GM19240 (cell line): ENCODE data around the gene ZNF277.
"Not testable (repeated sequence)": the region's sequence is repeated elsewhere in the genome, so short reads cannot be mapped to it uniquely, and the experiment has no call there.

Experiments used
- DNase-seq: peaks from one replicate; pipeline ENCODE4 v3.0.0; 2011; ENCODE audit warnings: low spot score; ENCODE audit not compliant: insufficient read length

The ZNF277 gene

DNA sequence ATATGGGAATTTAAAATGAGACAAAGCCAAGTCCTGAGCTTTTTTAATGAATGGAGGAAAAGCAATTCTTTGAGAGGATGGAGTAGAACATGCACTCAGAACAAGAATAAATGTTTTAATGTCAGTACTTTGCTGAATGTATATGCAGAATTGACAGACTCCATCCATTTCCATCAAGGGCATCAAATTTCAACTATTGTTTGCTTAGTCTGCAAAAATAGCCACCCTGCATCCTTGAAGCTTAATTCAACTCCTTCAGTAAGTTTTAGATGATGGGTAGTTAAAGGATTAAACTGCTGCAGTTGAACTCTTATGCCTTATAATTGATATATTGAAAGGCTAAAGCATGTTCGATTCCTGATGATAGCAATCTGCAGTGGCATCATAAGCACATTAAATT, 144.1 kb downstream of the ZNF277 start:
- DNase-seq: no peak

GRCh38 chr7:112356596-112356995, 150.1 kb downstream of the ZNF277 start:
- DNase-seq: no peak

DNA sequence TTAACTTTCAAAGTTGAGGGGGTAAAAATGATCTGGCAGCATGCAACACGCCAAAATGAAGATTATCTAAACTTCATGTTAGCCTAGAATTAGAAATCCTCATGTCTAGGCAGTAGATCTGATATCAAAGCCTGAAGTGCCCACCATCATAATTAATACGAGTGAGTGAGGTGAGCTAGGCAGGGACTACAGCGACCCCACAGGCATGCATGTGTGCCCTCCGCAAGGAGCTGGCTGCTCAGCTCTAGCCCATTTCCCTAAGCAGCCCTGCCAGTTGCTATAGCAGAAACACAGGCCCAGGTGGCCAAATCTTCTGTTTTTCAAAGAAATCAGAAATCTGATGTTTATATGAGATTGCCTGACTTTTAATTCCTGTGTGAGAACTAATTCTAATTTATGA, 150.6 kb downstream of the ZNF277 start:
- no peak for DNase-seq

GRCh38 chr7:112358513-112358912, 152.0 kb downstream of the ZNF277 start:
- no peak for DNase-seq

- DNase-seq: no peak
Observed at GRCh38 chr7:112359086-112359485, 152.6 kb downstream of the ZNF277 start.

DNA sequence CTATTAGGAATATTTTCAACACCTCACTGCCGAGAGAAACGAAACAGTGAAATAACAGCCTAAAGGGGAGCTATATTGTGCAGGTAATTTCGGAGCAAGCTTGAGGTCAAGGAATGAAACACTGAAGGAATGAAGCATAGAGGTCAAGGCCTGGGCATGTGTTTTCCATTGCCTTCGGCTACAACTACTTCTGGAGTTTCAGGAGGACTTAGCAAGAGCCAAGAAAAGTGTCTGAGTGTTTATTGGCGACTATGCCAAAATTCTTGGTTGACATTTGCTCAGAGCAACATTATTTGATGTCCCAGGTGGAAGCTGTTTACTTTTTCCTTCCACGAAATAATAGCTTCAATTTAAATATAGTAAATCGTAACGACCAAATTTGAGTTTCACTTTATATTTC, 154.2 kb downstream of the ZNF277 start:
- DNase-seq: no peak

DNA sequence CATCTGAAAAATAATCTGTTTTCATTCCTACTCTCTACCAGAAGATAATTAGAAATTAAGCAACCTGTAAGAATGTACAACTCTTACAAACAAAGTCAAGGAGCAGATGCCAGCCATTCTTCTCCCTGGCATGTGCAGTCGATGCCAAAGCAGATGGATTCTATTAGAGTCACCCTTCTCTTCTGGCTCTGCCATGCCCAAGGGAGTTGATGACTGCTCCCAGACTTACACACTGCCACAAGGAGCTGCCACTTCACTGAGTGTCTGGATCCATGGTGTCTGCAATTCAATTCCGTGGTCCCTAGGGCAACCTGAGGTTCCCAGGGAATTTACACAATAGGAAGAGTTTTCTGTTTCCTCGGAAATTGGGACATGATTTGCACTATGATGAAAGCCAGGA, 154.7 kb downstream of the ZNF277 start:
- no peak for DNase-seq

DNA sequence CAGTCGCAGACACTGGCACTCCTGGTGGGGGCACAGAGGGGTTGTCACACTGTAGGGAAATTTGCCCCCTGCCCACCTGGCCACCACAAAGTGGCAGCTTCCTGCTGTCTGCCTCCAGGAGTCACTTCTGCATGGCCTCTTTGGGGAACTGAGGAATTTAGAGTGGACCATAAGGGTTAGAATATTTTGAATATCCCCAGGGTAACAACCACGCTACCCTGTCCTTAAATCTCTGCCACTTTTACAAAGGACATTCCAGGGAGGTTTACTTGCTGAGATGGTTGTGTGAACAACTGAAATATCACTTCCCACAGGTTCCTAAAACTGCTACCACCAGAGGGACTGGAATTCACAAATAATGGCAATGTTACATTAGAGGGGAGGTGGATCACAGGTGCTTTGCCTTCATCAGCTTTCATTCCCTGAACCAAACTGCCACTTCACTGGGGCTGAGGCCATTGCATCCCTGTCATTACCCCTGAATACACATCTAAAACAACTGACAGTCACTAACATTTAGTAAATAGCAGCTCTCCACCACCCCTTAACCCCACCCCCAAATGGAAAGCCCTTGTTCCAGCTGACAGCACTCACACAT, 155.7 kb downstream of the ZNF277 start:
- DNase-seq: no peak

- no peak for DNase-seq
Observed at GRCh38 chr7:112362731-112363131, 156.2 kb downstream of the ZNF277 start.

DNA sequence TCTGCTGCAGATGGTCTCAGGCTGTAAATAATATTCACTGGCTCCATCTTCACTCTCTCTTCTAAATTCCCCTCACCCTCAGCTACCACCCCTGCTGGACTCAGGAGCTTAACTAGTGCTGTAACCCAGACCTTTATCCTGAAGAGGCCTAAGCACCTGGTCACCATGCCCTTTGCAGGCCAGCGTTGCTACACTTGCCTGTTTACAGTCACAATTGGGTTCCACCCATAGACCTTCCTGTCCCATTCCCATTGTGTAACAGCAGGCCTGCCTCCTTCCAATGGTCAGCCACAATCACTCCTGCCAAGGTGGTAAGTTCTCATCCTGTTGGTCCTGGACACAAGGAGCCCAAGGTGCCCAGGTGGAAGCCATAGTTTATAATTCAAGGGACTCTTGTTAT, 157.9 kb downstream of the ZNF277 start:
- DNase-seq: no peak

GRCh38 chr7:112365551-112365950, 159.1 kb downstream of the ZNF277 start:
- no peak for DNase-seq

- no peak for DNase-seq
Observed at GRCh38 chr7:112366886-112367285, 160.4 kb downstream of the ZNF277 start.

- DNase-seq: no peak
Observed at GRCh38 chr7:112370436-112370835, 163.9 kb downstream of the ZNF277 start.

- DNase-seq: no peak
Observed at GRCh38 chr7:112371701-112372100, 165.2 kb downstream of the ZNF277 start.

- DNase-seq: no peak
Observed at GRCh38 chr7:112372101-112372500, 165.6 kb downstream of the ZNF277 start.

DNA sequence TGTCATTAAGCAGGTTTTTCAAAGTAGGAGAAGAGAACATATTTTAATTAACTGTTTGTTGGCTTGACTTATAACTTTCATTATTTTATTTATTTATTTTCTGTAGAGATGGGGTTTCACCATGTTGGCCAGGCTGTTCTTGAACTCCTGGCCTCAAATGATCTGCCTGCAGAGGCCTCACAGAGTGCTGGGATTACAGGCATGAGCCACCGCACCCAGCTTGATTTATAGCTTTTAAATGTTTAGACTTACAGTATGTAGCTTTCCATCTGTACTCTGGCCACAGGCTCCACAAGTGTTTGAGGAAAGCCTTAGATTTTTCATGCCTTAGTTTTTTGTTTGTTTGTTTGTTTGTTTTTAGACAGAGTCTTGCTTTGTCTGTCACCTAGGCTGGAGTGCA, 171.1 kb downstream of the ZNF277 start:
- no peak for DNase-seq

GRCh38 chr7:112381311-112382091, 175.0 kb downstream of the ZNF277 start:
- DNase-seq: no peak

- no peak for DNase-seq
Observed at GRCh38 chr7:112383671-112384417, 177.3 kb downstream of the ZNF277 start.

- no peak for DNase-seq
Observed at GRCh38 chr7:112385516-112385915, 179.0 kb downstream of the ZNF277 start.

DNA sequence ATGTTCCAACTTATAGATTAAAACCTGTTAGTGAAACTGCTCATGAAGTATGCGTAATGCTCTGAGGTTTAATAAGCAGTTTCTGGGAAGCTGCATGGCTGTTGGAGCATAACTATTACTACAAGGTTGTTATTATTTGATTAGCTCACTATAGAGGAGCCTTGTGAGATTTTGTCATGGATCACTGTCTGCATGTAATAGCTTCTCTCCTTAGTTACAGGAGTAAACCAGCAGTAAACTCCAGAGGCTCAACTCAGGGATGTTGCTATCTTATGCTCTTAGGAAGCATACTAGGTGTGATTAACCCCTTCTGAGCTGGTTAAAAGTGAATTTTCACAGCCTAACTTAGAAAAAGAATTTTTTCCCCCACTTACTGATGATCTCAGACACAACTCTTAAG, 180.1 kb downstream of the ZNF277 start:
- no peak for DNase-seq

GRCh38 chr7:112390167-112390566, 183.7 kb downstream of the ZNF277 start:
- DNase-seq: no peak

DNA sequence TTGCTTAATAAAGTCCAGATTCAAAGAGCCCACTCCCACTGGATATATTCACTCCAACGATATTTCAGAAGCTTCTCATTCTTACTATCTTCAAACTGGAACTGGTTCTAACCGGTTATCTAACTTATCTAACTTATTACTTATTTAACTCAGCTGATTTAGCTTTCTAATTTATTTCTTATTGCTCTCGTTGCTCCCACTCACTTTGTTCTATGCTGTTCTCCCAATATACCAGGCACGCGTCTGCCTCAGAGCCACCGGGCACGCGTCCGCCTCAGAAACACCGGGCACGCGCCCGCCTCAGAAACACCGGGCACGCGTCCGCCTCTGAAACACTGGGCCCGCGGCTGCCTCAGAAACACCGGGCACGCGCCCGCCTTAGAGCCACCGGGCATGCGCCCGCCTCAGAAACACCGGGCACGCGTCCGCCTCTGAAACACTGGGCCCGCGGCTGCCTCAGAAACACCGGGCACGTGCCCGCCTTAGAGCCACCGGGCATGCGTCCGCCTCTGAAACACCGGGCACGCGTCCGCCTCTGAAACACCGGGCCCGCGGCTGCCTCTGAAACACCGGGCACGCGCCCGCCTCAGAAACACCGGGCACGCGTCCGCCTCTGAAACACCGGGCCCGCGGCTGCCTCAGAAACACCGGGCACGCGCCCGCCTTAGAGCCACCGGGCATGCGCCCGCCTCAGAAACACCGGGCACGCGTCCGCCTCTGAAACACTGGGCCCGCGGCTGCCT, 184.8 kb downstream of the ZNF277 start:
- not testable (repeated sequence) for DNase-seq
